CD4-positive, alpha-beta T cell (primary cell): ENCODE results near the gene CLK3. TPM values are rescaled to one million over a fixed set of nuclear protein-coding genes. Genes with fewer than 3 reads are reported as not detected.

ENCODE experiments used
- ATAC-seq: fragments of 200-7000 bp; cut with Tn5 transposase; one replicate; pipeline ENCODE4 v1.10.0; 2022; ENCODE audit warnings: mild to moderate bottlenecking; ENCODE audit not compliant: poor library complexity
- CTCF ChIA-PET: fragments of 350-600 bp; sonication (Branson Sonifier 250); formaldehyde crosslinking; loops from one replicate; lab custom pipeline; 2021; ENCODE audit warnings: antibody characterized with exemption, inconsistent platforms; lab: Charles Lee
- POLR2A ChIA-PET: fragments of 350-600 bp; sonication (Branson Sonifier 250); formaldehyde crosslinking; loops from one replicate; lab custom pipeline; 2021; ENCODE audit warnings: antibody characterized with exemption, inconsistent platforms; lab: Charles Lee
- DNase-seq, 14 experiments: peaks; one replicate each; pipeline ENCODE4 v3.0.0-alpha.2; 2013 to 2020; ENCODE audit warnings: mixed read lengths in 2 of 14
- H3K27ac ChIP-seq, 2 donors: one replicate each; pipeline versions ENCODE4 v1.5.1 to v1.7.0; 2013; ENCODE audit warnings: low read length in 2 of 2, low read depth in 1 of 2, mild to moderate bottlenecking in 1 of 2
- H3K27me3 ChIP-seq, 2 experiments: 1 replicate in 1 of 2; 2 replicates in 1 of 2; pipeline versions ENCODE4 v1.6.1 to v1.7.0; 2013; ENCODE audit warnings: low read length in 2 of 2, control low read depth in 1 of 2, mild to moderate bottlenecking in 1 of 2, moderate library complexity in 1 of 2; ENCODE audit not compliant: insufficient read depth in 2 of 2, control insufficient read depth in 1 of 2
- H3K36me3 ChIP-seq: one replicate; pipeline ENCODE4 v1.6.1; 2013; ENCODE audit warnings: low read length, control low read depth; ENCODE audit not compliant: insufficient read depth
- H3K4me1 ChIP-seq: one replicate; pipeline ENCODE4 v1.6.1; 2013; ENCODE audit warnings: low read length, control low read depth; ENCODE audit not compliant: insufficient read depth
- H3K4me3 ChIP-seq: one replicate; pipeline ENCODE4 v1.5.1; 2013; ENCODE audit warnings: mild to moderate bottlenecking, low read length, moderate library complexity
- H3K9me3 ChIP-seq, 2 experiments: 1 replicate in 1 of 2; 2 replicates in 1 of 2; pipeline versions ENCODE4 v1.6.1 to v1.7.0; 2013; ENCODE audit warnings: low read length in 2 of 2, mild to moderate bottlenecking in 2 of 2, control low read depth in 1 of 2, moderate library complexity in 1 of 2; ENCODE audit not compliant: control insufficient read depth in 1 of 2, insufficient read depth in 1 of 2
- H3K27ac Mint-ChIP-seq: one replicate; pipeline ENCODE4 v1.8.0; 2020; ENCODE audit warnings: mixed read lengths
- H3K27me3 Mint-ChIP-seq: one replicate; pipeline ENCODE4 v1.8.0; 2021; ENCODE audit warnings: mixed read lengths
- H3K36me3 Mint-ChIP-seq: one replicate; pipeline ENCODE4 v1.8.0; 2021; ENCODE audit warnings: low read depth, mixed read lengths
- H3K4me1 Mint-ChIP-seq: one replicate; pipeline ENCODE4 v1.8.0; 2021; ENCODE audit warnings: low read depth, mixed read lengths
- H3K4me3 Mint-ChIP-seq: one replicate; pipeline ENCODE4 v1.8.0; 2020; ENCODE audit warnings: mild to moderate bottlenecking, mixed read lengths
- H3K9me3 Mint-ChIP-seq: one replicate; pipeline ENCODE4 v1.8.0; 2020; ENCODE audit warnings: mixed read lengths
- intact Hi-C, 2 experiments: fragments of 100-400 bp; cut with DNase I in 1 of 2; cut with micrococcal nuclease in 1 of 2; formaldehyde crosslinking; loops; one replicate each; pipeline versions ENCODE4 v1.15.1 to v1.9.0; 2023 to 2025; cut with DNase I, micrococcal nuclease
- total RNA-seq, 174 experiments: library from RNA in 2 of 174; stranded (reverse) in 2 of 174; gene quantifications; one replicate each; pipeline ENCODE4 v1.2.3 and lab custom pipeline; 2021 to 2026
- TF ChIP-seq, protein P1 (sequence below): fragments of 200-600 bp; IDR thresholded peaks from one replicate; pipeline ENCODE4 v1.8.0; 2022; ENCODE audit warnings: antibody characterized with exemption, mild to moderate bottlenecking

CLK3 gene
- total RNA-seq, 2 experiments from 2014 or later: 275 to 293 TPM

DNA sequence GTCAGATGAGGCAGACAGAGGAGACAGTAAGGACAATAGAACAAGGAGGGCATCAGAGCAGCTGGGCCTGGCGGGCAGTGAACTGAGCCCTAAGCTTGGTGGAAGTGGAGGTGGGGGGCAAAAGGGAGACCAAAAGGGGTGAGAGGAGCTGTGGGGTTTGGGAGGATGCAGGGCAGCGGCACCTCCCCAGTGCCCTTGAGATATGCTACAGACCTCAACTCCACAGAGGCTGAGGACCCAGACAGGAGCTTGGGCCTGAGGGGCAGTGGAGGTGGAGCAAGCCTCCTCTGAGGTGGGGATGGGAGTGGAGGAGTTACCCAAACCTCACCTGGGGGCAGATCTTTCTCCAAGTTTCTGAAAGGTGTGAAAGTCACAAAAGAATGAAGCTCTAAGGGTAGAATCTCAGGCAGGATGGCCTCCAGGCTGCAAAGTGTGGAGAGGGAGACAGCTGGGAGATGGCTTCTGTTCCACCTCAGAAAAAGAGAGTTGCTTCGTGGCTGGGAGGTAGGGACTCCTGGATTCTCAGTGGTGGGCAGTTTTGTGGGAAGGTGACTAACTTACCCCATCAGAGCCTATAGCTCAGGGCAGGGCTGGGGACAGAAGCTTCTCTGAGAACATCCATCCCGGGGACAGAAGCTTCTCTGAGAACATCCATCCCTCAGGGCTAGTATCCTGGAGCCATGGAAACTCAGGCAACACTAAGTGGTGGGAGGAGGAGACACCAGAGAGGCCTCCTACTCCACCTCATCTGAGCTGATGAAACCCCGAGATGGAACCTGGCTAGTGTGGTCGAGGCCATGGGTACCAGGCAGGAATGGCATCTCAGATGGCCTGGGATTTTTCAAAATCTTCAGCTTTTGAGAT is 2.3 kb upstream of the CLK3 start:
- peak overlapping the region in 1 of 2 donors; percentile 15 for H3K27ac ChIP-seq
- intact Hi-C loops: loop anchor here (2.0 to 10.0 kb wide), 7 partner anchors 15 to 1031 kb away; partner anchors contain the start of genes PML (in 2 of the 2), STOML1 (in 2 of the 2), ARID3B (in 1 of the 2) and IMP3 (in 1 of the 2)
- ChIA-PET POLR2A (interaction anchor here (0.9 to 5.6 kb wide), 9 partner anchors 9 to 174 kb away, joined by 3 to 61 read pairs (median 9); partner anchors contain the start of genes ARID3B and CSK), CTCF (interaction anchor here (1.2 kb wide), 1 partner anchor 10 kb away, joined by 3 read pairs; no protein-coding TSS in a partner anchor)
- Mint-ChIP-seq H3K4me3 (peak overlapping the region; percentile 76), H3K27ac (peak overlapping the region; percentile 99), H3K9me3 (no peaks in the 10 kb centered on the region), H3K36me3 (peaks cover 27% of the 10 kb centered on the region), H3K27me3 (no peaks in the 10 kb centered on the region), H3K4me1 (peaks cover 21% of the 10 kb centered on the region)
- ATAC-seq: no peak
- TF ChIP-seq, protein P1, sequence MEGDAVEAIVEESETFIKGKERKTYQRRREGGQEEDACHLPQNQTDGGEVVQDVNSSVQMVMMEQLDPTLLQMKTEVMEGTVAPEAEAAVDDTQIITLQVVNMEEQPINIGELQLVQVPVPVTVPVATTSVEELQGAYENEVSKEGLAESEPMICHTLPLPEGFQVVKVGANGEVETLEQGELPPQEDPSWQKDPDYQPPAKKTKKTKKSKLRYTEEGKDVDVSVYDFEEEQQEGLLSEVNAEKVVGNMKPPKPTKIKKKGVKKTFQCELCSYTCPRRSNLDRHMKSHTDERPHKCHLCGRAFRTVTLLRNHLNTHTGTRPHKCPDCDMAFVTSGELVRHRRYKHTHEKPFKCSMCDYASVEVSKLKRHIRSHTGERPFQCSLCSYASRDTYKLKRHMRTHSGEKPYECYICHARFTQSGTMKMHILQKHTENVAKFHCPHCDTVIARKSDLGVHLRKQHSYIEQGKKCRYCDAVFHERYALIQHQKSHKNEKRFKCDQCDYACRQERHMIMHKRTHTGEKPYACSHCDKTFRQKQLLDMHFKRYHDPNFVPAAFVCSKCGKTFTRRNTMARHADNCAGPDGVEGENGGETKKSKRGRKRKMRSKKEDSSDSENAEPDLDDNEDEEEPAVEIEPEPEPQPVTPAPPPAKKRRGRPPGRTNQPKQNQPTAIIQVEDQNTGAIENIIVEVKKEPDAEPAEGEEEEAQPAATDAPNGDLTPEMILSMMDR: no peak
- no peaks in the 10 kb centered on the region for H3K27me3 ChIP-seq
- no peaks in the 10 kb centered on the region for H3K9me3 ChIP-seq
- H3K36me3 ChIP-seq: no peaks in the 10 kb centered on the region
- H3K4me1 ChIP-seq: peaks cover 39% of the 10 kb centered on the region
- peak in 2 of 14 experiments; percentile 23 to 40 for DNase-seq
- H3K4me3 ChIP-seq: no peak overlapping the region

DNA sequence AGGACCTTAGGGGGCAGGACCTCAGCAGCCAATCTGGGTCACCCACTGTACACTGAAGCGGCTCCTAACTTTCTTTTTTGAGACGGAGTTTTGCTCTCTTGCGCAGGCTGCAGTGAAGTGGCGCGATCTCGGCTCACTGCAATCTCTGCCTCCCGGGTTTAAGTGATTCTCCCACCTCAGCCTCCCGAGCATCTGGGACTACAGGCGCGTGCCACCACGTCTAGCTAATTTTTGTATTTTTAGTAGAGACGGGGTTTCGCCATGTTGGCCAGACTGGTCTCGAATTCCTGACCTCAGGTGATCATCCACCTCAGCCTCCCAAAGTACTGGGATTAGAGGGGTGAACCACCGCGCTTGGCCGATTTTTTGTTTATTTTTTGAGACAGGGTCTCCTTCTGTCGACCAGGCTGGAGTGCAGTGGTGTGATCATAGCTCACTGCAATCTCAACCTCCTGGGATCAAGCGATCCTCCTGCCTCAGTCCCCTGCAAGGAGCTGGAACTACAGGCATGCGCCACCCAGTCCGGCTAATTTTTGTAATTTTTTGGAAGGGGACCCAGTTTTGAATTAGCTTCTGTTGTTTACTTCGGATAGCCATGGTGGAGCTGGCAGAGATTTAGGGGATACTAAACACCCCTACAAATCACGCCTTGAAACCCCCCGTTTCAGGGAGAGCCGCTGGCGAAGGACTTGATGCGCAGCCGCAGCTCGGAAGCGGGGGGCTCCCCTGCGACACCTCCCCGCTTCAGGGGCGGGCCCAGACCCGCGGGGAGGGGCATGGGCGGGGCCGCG is 1.5 kb upstream of the CLK3 start:
- Histone ChIP-seq H3K36me3 (peaks cover 8% of the 10 kb centered on the region), H3K4me3 (peak overlapping the region; percentile 82), H3K27ac (peak overlapping the region; percentile 44 to 95), H3K27me3 (no peaks in the 10 kb centered on the region), H3K9me3 (no peaks in the 10 kb centered on the region), H3K4me1 (peaks cover 47% of the 10 kb centered on the region)
- H3K27ac Mint-ChIP-seq: peak overlapping the region; percentile 99
- H3K4me3 Mint-ChIP-seq: peak overlapping the region; percentile 76
- H3K27me3 Mint-ChIP-seq: no peaks in the 10 kb centered on the region
- DNase-seq: peak in 1 of 14 experiments; percentile 81
- no peak for ATAC-seq
- POLR2A ChIA-PET: interaction anchor here (0.9 to 5.6 kb wide), 17 partner anchors 10 to 1026 kb away, joined by 3 to 61 read pairs (median 6); partner anchors contain the start of genes ARID3B, COX5A, CSK and EDC3
- no peaks in the 10 kb centered on the region for H3K9me3 Mint-ChIP-seq
- TF ChIP-seq, protein P1: no peak
- intact Hi-C loops: loop anchor here (1.0 to 10.0 kb wide), 9 partner anchors 15 to 1031 kb away; partner anchors contain the start of genes ARID3B (in 2 of the 2), PML (in 2 of the 2), STOML1 (in 2 of the 2) and IMP3 (in 1 of the 2)
- peaks cover 28% of the 10 kb centered on the region for H3K4me1 Mint-ChIP-seq
- peaks cover 32% of the 10 kb centered on the region for H3K36me3 Mint-ChIP-seq
- CTCF ChIA-PET: interaction anchor here (0.6 to 1.2 kb wide), 5 partner anchors 11 to 288 kb away, joined by 3 to 4 read pairs (median 3); no protein-coding TSS in a partner anchor
